HepG2 (cell line): Measurements from ENCODE around the gene PRTN3. TPM values are rescaled to one million over a fixed set of nuclear protein-coding genes. Genes with fewer than 3 reads are reported as not detected.

Experiments used
- ATAC-seq: fragments of 200-7000 bp; cut with Tn5 transposase; 3 replicates; pipeline ENCODE4 v1.9.1; 2020; ENCODE audit warnings: mild to moderate bottlenecking, moderate library complexity
- BruUV-seq: library from RNA; stranded (reverse); fragments of 400-500 nt; replicated peaks from 2 replicates; lab custom pipeline; 2021; lab: Mats Ljungman, UMichigan
- CTCF ChIA-PET: fragments of 300-600 bp; formaldehyde crosslinking; extraction: SDS; loops from one replicate; lab custom pipeline; 2021; ENCODE audit warnings: low total read pairs, inconsistent platforms, low intra/inter-chr PET ratio; lab: Yijun Ruan, JAX
- POLR2A ChIA-PET: fragments of 350-600 bp; sonication (Branson Sonifier 250); formaldehyde crosslinking; loops from one replicate; lab custom pipeline; 2020; ENCODE audit warnings: antibody characterized with exemption, inconsistent platforms; lab: Yijun Ruan, JAX
- DNase-seq: peaks from one replicate; pipeline ENCODE4 v3.0.0-alpha.2; 2015; ENCODE audit warnings: low spot score
- FAIRE-seq: peaks from 3 replicates; lab custom pipeline; 2011; peaks lifted over from hg19 to GRCh38; lab: Jason Lieb, UNC
- H2AFZ ChIP-seq: one replicate; pipeline ENCODE4 v1.6.1; 2011; ENCODE audit warnings: low read length, inconsistent platforms
- H3K27ac ChIP-seq: fragments of 300-600 bp; 3 replicates; pipeline ENCODE4 v1.8.0; 2011; ENCODE audit warnings: mixed run types, mild to moderate bottlenecking, mixed read lengths, low read length, inconsistent platforms; ENCODE audit not compliant: insufficient read depth; ENCODE audit errors: extremely low read length
- H3K27me3 ChIP-seq, 2 experiments: fragments of 200-600 bp in 1 of 2; 2 replicates in 1 of 2; 3 replicates in 1 of 2; pipeline versions ENCODE4 v1.6.0 to v1.8.0; 2011; ENCODE audit warnings: low read length in 2 of 2, mild to moderate bottlenecking in 2 of 2, moderate library complexity in 2 of 2, inconsistent platforms in 1 of 2; ENCODE audit not compliant: insufficient read depth in 2 of 2, control insufficient read depth in 1 of 2
- H3K36me3 ChIP-seq, 2 experiments: fragments of 200-600 bp in 1 of 2; replicated peaks in 1 of 2; 2 replicates in 1 of 2; 3 replicates in 1 of 2; pipeline versions ENCODE4 v1.5.1 to v1.8.0; 2011; ENCODE audit warnings: low read length in 2 of 2, inconsistent platforms in 1 of 2; ENCODE audit not compliant: insufficient read depth in 2 of 2, control insufficient read depth in 1 of 2
- H3K4me1 ChIP-seq: 2 replicates; pipeline ENCODE4 v1.5.1; 2012; ENCODE audit warnings: low read length, inconsistent platforms; ENCODE audit not compliant: insufficient read depth
- H3K4me2 ChIP-seq: 2 replicates; pipeline ENCODE4 v1.6.0; 2011; ENCODE audit warnings: low read depth, low read length, inconsistent platforms
- H3K4me3 ChIP-seq, 3 experiments: fragments of 200-600 bp in 1 of 3; sonication (generic), shearing (Covaris generic) in 1 of 3; replicated peaks in 1 of 3; 2 replicates each; pipeline ENCODE4 v1.5.1; 2011 to 2016; ENCODE audit warnings: low read length in 3 of 3, inconsistent platforms in 2 of 3, low read depth in 2 of 3, mild to moderate bottlenecking in 2 of 3, control low read depth in 1 of 3, mixed read lengths in 1 of 3; ENCODE audit not compliant: insufficient read depth in 1 of 3
- H3K79me2 ChIP-seq: one replicate; pipeline ENCODE4 v1.6.1; 2011; ENCODE audit warnings: low read length, inconsistent platforms; ENCODE audit not compliant: insufficient read depth
- H3K9ac ChIP-seq: 2 replicates; pipeline ENCODE4 v1.6.0; 2011; ENCODE audit warnings: mild to moderate bottlenecking, low read depth, low read length, inconsistent platforms; ENCODE audit not compliant: insufficient read depth
- H3K9me3 ChIP-seq: 2 replicates; pipeline ENCODE4 v1.5.1; 2012; ENCODE audit warnings: mild to moderate bottlenecking, low read length
- H4K20me1 ChIP-seq: 2 replicates; pipeline ENCODE4 v1.6.0; 2011; ENCODE audit warnings: inconsistent platforms, mild to moderate bottlenecking, low read length, moderate library complexity; ENCODE audit not compliant: insufficient read depth
- CEBPB ChIP-seq: IDR thresholded peaks from 2 replicates; pipeline ENCODE4 v1.6.1; 2011; ENCODE audit warnings: low read depth, low read length, improper control_type of control experiment, borderline replicate concordance
- ELF4 ChIP-seq: sonication (generic); formaldehyde crosslinking; IDR thresholded peaks from 2 replicates; pipeline ENCODE4 v1.5.0; 2020; ENCODE audit warnings: missing genetic modification reagents, mild to moderate bottlenecking, moderate library complexity, borderline replicate concordance
- HOXA3 ChIP-seq: sonication (generic); formaldehyde crosslinking; IDR thresholded peaks from 2 replicates; pipeline ENCODE4 v1.5.0; 2020; ENCODE audit warnings: missing genetic modification reagents
- IKZF1 ChIP-seq: fragments of 450-650 bp; IDR thresholded peaks from 2 replicates; pipeline ENCODE4 v1.7.1; 2016
- KMT2B ChIP-seq: IDR thresholded peaks from 2 replicates; pipeline ENCODE4 v1.6.1; 2016; ENCODE audit warnings: missing genetic modification reagents, missing compliant biosample characterization
- NRL ChIP-seq: sonication (generic); formaldehyde crosslinking; IDR thresholded peaks from 2 replicates; pipeline ENCODE4 v1.5.0; 2020; ENCODE audit warnings: missing genetic modification reagents, mild to moderate bottlenecking, moderate library complexity, borderline replicate concordance
- POLR2A ChIP-seq, 2 experiments: IDR thresholded peaks; 2 replicates each; pipeline ENCODE4 v1.6.1; 2011; ENCODE audit warnings: low read depth in 2 of 2, low read length in 2 of 2, mild to moderate bottlenecking in 1 of 2, moderate library complexity in 1 of 2; ENCODE audit not compliant: insufficient read depth in 1 of 2
- SOX6 ChIP-seq, 2 experiments: fragments of 450-650 bp in 1 of 2; sonication (generic) in 1 of 2; formaldehyde crosslinking in 1 of 2; IDR thresholded peaks; 2 replicates each; pipeline versions ENCODE4 v1.4.0 to v1.6.1; 2017 to 2020; ENCODE audit warnings: antibody characterized with exemption in 1 of 2, mild to moderate bottlenecking in 1 of 2, missing genetic modification reagents in 1 of 2
- SYNCRIP ChIP-seq: fragments of 200-400 bp; formaldehyde crosslinking; IDR thresholded peaks from 2 replicates; pipeline ENCODE4 v1.6.1; 2018; ENCODE audit warnings: mild to moderate bottlenecking, low read depth, low read length; ENCODE audit not compliant: insufficient read depth
- TOPORS ChIP-seq: sonication (generic); formaldehyde crosslinking; IDR thresholded peaks from 2 replicates; pipeline ENCODE4 v1.8.0; 2023; ENCODE audit warnings: mild to moderate bottlenecking, missing genetic modification reagents
- USF2 ChIP-seq, 2 experiments: sonication (generic) in 1 of 2; formaldehyde crosslinking in 1 of 2; IDR thresholded peaks; 2 replicates each; pipeline versions ENCODE4 v1.5.1 to v1.6.1; 2011 to 2020; ENCODE audit warnings: borderline replicate concordance in 1 of 2, low read depth in 1 of 2, low read length in 1 of 2, mild to moderate bottlenecking in 1 of 2, missing genetic modification reagents in 1 of 2, moderate library complexity in 1 of 2
- ZNF329 ChIP-seq: sonication (generic); formaldehyde crosslinking; IDR thresholded peaks from 2 replicates; pipeline ENCODE4 v1.9.0; 2021; ENCODE audit warnings: low read depth, mild to moderate bottlenecking, missing genetic modification reagents
- ZNF331 ChIP-seq: sonication (generic); formaldehyde crosslinking; IDR thresholded peaks from 2 replicates; pipeline ENCODE4 v1.4.0; 2020; ENCODE audit warnings: missing genetic modification reagents
- ZNF550 ChIP-seq: sonication (generic); formaldehyde crosslinking; IDR thresholded peaks from 2 replicates; pipeline ENCODE4 v1.4.0; 2020; ENCODE audit warnings: mild to moderate bottlenecking, missing genetic modification reagents, borderline replicate concordance
- ZNF558 ChIP-seq: sonication (generic); formaldehyde crosslinking; IDR thresholded peaks from 2 replicates; pipeline ENCODE4 v1.9.0; 2022; ENCODE audit warnings: mild to moderate bottlenecking, missing genetic modification reagents, borderline replicate concordance
- ZNF572 ChIP-seq: sonication (generic); formaldehyde crosslinking; IDR thresholded peaks from 2 replicates; pipeline ENCODE4 v1.5.1; 2020; ENCODE audit warnings: mild to moderate bottlenecking, missing genetic modification reagents
- ZNF644 ChIP-seq: IDR thresholded peaks from 2 replicates; pipeline ENCODE4 v1.6.1; 2016; ENCODE audit warnings: low read depth
- ZNF772 ChIP-seq: sonication (generic); formaldehyde crosslinking; IDR thresholded peaks from 2 replicates; pipeline ENCODE4 v1.5.0; 2020; ENCODE audit warnings: mild to moderate bottlenecking, missing genetic modification reagents
- ZSCAN9 ChIP-seq: IDR thresholded peaks from 2 replicates; pipeline ENCODE4 v1.6.1; 2016; ENCODE audit warnings: borderline replicate concordance
- WGBS: methylation state at CpG from one replicate; pipeline ENCODE4 v1.1.6; 2017; ENCODE audit warnings: low lambda C conversion rate; 5-methylcytosine and 5-hydroxymethylcytosine counted together
- in situ Hi-C: cut with HindIII; loops from 2 replicates; pipeline ENCODE4 v1.10.0; 2017; ENCODE audit warnings: low pct_unique_long_range_greater_than_20kb; ENCODE audit not compliant: extremely low pct_ligation_motif_present
- intact Hi-C: fragments of 100-400 bp; cut with micrococcal nuclease; formaldehyde crosslinking; loops from one replicate; pipeline ENCODE4 v1.10.0; 2022; ENCODE audit not compliant: unreplicated experiment
- polyA plus RNA-seq, 8 experiments: library from polyadenylated mRNA; depleted of rRNA in 3 of 8; stranded (reverse) in 7 of 8; unstranded in 1 of 8; fragments of >200 nt; fragmentation: Illumina TruSeq in 4 of 8; extraction: Trizol in 4 of 8; gene quantifications; 2 replicates each; pipeline versions ENCODE4 v1.2.1 to v1.2.3, GENCODE V29; 2011 to 2016; ENCODE audit warnings: low read depth in 4 of 8, missing spikeins in 1 of 8, mixed read lengths in 1 of 8; ENCODE audit not compliant: insufficient read depth in 1 of 8
- total RNA-seq, 5 experiments: library from RNA; depleted of rRNA; stranded (reverse); fragments of >200 nt; fragmentation: Illumina TruSeq; extraction: Trizol; gene quantifications; 2 replicates each; pipeline ENCODE4 v1.2.3, GENCODE V29; 2016; ENCODE audit warnings: low read depth in 1 of 5
- TF ChIP-seq, protein P1 (sequence below): conservative IDR thresholded peaks from 2 replicates; pipeline ENCODE4 v1.6.1; 2018; ENCODE audit warnings: missing genetic modification reagents

PRTN3 gene
- total and polyA plus RNA-seq, 2 of the 13 experiments (the other 11 are each of a cell fraction or from before 2014, with no cell fraction given) = not detected

DNA sequence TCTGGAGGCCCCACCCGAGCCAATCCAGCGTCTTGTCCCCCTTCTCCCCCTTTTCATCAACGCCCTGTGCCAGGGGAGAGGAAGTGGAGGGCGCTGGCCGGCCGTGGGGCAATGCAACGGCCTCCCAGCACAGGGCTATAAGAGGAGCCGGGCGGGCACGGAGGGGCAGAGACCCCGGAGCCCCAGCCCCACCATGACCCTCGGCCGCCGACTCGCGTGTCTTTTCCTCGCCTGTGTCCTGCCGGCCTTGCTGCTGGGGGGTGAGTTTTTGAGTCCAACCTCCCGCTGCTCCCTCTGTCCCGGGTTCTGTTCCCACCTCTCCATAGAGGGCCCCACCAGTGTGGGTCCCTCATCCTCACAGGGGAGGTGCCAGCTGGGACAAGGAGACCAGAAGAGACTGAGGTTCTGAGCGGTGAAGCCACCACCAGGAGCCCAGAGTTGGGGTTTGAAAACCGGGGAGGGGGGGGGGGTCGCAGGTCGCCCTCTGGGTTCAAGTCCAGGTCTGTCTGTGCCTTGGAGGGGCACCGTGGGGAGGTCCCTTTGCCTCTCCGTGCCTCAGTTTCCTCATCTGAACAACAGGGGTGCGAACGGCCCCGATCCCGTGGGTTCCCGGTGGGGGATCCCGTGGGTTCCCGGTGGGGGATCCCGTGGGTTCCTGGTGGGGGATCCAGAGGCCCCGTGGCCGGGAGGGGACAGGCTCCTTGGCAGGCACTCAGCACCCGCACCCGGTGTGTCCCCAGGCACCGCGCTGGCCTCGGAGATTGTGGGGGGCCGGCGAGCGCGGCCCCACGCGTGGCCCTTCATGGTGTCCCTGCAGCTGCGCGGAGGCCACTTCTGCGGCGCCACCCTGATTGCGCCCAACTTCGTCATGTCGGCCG, 11.6 kb downstream of the PRTN3 start, which contains the start of gene ELANE:
Gene ELANE, plus strand, starts transcription at position 168 of the 878 bp plus-strand sequence. Its CDS starts 26 bp downstream, at position 194.
- H3K4me1 ChIP-seq = peaks cover 11% of the 10 kb centered on the region; the same call in 1 of the 2 replicates
- no peak within 1 kb of the TSS for H2AFZ ChIP-seq
- no peak within 1 kb of the TSS for H3K9ac ChIP-seq
- no peak for DNase-seq
- no peak within 1 kb of the TSS for H3K4me2 ChIP-seq
- TF ChIP-seq IKZF1 (no peak), CEBPB (no peak), ZNF331 (CRISPR knock-in tag) (no peak), ZNF772 (CRISPR knock-in tag) (no peak), SYNCRIP (no peak), KMT2B (CRISPR knock-in tag) (no peak), HOXA3 (CRISPR knock-in tag) (no peak), ELF4 (CRISPR knock-in tag) (no peak), POLR2A (IDR thresholded peaks at IDR 0.05; ENCODE audit: insufficient read depth in 1 of 2, low read depth in 2 of 2, low read length in 2 of 2) (no peak), ZNF329 (CRISPR knock-in tag) (no peak), ZNF644 (CRISPR knock-in tag) (no peak), USF2 (IDR thresholded peaks at IDR 0.05; ENCODE audit: low read depth, low read length) (no peak), USF2 (CRISPR knock-in tag; IDR thresholded peaks at IDR 0.05; ENCODE audit: borderline replicate concordance) (no peak), SOX6 (IDR thresholded peaks at IDR 0.05) (no peak), SOX6 (CRISPR knock-in tag; IDR thresholded peaks at IDR 0.05) (no peak), ZNF550 (no peak), ZNF558 (CRISPR knock-in tag) (no peak), NRL (no peak), ZSCAN9 (no peak), TOPORS (CRISPR knock-in tag) (no peak), ZNF572 (CRISPR knock-in tag) (no peak)
- TF ChIP-seq, protein P1, sequence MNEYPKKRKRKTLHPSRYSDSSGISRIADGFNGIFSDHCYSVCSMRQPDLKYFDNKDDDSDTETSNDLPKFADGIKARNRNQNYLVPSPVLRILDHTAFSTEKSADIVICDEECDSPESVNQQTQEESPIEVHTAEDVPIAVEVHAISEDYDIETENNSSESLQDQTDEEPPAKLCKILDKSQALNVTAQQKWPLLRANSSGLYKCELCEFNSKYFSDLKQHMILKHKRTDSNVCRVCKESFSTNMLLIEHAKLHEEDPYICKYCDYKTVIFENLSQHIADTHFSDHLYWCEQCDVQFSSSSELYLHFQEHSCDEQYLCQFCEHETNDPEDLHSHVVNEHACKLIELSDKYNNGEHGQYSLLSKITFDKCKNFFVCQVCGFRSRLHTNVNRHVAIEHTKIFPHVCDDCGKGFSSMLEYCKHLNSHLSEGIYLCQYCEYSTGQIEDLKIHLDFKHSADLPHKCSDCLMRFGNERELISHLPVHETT = no peak
- no peak for FAIRE-seq
- no peaks in the 10 kb centered on the region for H3K79me2 ChIP-seq
- H3K4me3 ChIP-seq = no peak within 1 kb of the TSS
- H3K27ac ChIP-seq = no peak within 1 kb of the TSS
- H4K20me1 ChIP-seq = no peaks in the 10 kb centered on the region
- intact Hi-C loops = no loop called here
- ChIA-PET POLR2A (no interaction called here), CTCF (no interaction called here)
- ATAC-seq = no peak
- peaks cover 6 to 30% of the 10 kb centered on the region in 2 experiments; a peak in 4 of 5 replicates for H3K27me3 ChIP-seq
- no peaks in the 10 kb centered on the region for H3K36me3 ChIP-seq
- WGBS = 55% methylated on average over 22 of the region's 55 CpGs
- in situ Hi-C loops = loop anchor here (10.0 kb wide), 1 partner anchor 88 kb away; no protein-coding TSS in a partner anchor
- H3K9me3 ChIP-seq = no peaks in the 10 kb centered on the region
- no TSS peak for BruUV-seq
